Activated CD4-positive, alpha-beta T cell treated with anti-CD3 and anti-CD28 coated beads for 48 hours (primary cell): Measurements from ENCODE around the gene SAMD11.
"Not testable (repeated sequence)": the region's sequence is repeated elsewhere in the genome, so short reads cannot be mapped to it uniquely, and the experiment has no call there.

Source experiments
- DNase-seq: peaks from one replicate; pipeline ENCODE4 v3.0.0-alpha.2; 2020

Gene SAMD11

DNA sequence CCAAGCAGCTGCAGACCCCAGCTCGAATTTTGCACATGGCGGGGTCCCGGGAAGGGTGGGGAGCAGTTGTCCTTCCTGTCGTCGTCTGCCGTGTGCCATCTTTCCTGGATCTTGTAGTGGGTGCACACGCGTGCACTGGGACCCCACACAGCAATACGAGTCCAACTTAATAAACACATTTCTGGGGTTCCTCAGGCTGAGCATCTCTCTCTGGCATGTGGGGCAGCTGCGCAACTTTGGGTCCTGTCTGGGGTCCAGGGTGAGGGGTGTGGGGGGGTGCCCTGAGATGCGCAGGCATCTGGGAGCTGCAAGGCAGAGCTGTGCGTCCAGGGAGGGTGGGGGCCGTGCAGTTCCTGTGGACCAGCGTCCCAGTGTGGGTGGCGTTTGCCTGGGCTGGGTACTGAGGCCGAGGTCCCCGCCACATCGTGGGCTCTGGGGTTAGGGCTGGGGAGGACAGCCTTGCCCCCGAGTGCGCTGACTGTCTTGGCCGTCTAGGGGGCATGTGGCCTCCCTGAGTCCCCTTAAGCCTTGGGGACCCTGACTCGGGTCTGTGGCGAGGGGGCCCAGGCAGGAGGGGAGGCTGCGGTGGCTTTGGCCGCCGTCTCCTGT is 41.9 kb downstream of the SAMD11 start:
- DNase-seq: no peak

DNA sequence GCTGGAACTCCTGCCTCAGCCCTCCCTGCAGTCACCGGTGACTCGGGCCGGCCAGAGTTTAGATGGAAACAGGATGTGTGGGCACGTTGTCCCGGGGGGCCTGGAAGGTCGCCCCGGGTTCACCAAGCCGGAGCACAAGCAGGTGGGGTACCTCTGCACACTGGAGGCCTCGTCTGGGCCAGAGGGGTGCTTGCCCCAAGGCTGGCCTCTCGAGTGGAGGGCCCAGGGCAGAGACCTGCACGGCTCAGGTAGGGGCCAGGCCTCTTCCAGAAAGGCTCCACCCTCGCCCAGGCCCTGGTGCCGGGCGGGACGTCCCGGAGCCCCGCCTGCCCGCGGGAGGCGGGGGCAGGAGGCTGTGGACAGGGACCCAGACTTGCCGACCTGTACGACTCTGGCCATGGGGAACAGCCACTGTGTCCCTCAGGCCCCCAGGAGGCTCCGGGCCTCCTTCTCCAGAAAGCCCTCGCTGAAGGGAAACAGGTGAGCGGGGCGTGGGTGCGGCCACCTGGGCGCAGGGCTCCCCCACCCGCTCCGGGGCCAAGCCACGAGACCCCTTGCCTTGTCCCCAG is 42.5 kb downstream of the SAMD11 start, which contains the start of gene PLEKHN1:
TSS of gene PLEKHN1 (plus strand) at position 348 of the 569 bp plus-strand sequence. CDS start at position 398, 50 bp downstream.
- DNase-seq: peak; percentile 48

DNA sequence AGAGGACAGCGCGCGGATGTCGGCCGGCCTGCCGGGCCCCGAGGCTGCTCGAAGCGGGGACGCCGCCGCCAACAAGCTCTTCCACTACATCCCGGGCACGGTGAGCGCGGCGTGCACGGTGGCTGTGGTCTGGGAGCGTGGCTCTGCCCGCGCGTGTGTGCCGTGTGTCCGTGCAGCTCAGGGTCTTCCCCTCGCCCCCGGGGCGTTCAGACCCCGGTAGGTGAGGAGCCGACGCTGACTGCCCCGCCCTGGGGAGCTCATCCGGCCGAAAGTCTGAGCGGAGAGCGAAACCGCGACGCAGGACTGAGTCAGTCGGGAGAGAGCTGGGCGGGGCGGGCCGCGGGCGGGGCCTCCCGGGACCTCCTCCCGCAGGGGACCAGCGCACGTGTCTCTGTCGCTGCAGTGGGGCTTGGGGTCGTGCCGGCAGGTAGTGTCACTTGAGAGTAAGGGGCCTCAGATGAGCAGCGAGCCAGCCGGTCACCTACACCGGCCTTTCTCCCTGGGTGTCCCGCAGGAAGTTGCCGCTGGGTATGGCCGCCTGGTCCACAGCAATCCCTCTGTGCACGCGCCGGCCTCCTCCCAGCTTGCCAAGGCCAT is 43.1 kb downstream of the SAMD11 start:
- DNase-seq: peak; percentile 89

- DNase-seq: no peak
These were observed 44.0 kb downstream of the SAMD11 start for GRCh38 chr1:967466-968343.

DNA sequence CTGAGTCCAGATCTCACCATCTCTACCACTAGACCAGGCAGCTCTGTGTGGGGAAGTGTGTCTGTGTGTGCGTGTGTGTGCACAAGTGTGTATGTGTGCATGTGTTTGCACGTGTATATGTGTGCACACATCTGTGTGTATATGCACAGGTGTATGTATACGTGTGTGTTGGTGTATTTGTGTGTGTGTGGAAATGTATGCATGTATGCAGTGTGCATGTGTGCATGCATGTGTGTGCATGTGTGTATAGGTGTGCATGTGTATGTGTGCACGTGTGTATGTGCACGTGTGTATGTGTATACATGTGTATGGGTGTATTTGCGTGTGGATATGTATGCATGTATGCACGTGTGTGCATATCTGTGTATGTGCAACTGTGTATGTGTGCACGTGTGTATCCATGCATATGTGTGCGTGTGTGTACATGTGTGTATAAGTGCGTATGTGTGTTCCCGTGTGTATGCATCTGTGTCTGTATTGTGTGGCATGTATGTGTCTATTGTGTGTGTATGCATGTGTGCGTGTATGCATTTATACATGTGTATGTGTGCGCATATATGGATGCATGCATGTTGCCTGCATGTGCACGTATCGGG is 45.6 kb downstream of the SAMD11 start:
- no peak for DNase-seq

DNA sequence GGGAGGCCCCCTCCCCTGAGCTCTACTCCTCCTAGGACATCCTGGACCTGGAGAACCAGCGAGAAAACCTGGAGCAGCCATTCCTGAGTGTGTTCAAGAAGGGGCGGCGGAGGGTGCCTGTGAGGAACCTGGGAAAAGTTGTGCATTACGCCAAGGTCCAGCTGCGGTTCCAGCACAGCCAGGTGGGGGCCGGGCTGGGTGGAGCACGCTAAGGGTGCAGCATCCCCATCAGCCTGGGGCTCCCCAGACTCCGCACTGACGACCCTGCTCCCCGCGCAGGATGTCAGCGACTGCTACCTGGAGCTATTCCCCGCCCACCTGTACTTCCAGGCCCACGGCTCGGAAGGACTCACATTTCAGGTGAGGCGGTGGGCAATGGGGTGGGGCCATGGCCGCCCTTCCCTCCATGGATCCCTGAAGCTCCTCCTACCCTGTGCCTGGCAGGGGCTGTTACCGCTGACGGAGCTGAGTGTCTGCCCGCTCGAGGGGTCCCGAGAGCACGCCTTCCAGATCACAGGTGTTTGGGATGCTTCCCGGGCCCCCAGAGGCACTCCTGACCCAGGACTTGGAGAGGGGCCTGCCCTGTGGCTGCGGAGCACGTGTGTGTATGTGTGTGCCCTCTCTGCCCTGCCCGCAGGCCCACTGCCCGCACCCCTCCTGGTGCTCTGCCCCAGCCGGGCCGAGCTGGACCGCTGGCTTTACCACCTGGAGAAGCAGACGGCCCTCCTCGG is 46.7 kb downstream of the SAMD11 start:
- no peak for DNase-seq

- no peak for DNase-seq
These were observed 47.4 kb downstream of the SAMD11 start for GRCh38 chr1:970973-971730.

DNA sequence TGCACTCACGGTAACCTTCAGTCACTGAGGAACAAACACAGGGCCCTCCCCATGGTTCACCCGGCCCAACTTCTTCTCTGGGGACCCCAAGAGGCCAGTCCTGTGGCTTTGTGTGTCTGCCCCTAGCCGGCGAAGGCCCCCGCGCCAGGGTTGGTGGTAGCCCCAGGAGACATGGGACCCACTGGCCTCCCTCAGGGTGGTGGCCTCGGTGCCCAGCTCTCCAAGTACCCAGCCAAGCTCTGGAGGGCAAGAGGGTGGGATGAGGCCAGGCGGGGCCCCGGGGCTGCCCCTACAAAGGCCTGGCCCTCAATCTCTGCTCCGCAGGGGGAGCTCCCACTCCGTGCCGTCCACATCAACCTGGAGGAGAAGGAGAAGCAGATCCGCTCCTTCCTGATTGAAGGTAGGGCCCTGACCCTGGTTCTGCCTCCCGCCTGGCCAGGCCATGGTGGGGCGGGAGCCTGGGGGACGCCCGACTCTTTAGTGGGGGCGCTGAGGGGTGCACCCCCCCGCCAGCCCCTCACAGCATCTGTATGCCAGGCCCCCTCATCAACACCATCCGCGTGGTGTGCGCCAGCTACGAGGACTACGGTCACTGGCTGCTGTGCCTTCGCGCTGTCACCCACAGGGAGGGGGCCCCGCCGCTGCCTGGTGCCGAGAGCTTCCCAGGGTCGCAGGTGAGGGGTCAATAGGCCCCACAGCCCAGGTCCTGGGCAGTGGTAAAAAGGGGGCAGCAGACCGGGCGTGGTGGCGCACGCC is 48.2 kb downstream of the SAMD11 start:
- no peak for DNase-seq

DNA sequence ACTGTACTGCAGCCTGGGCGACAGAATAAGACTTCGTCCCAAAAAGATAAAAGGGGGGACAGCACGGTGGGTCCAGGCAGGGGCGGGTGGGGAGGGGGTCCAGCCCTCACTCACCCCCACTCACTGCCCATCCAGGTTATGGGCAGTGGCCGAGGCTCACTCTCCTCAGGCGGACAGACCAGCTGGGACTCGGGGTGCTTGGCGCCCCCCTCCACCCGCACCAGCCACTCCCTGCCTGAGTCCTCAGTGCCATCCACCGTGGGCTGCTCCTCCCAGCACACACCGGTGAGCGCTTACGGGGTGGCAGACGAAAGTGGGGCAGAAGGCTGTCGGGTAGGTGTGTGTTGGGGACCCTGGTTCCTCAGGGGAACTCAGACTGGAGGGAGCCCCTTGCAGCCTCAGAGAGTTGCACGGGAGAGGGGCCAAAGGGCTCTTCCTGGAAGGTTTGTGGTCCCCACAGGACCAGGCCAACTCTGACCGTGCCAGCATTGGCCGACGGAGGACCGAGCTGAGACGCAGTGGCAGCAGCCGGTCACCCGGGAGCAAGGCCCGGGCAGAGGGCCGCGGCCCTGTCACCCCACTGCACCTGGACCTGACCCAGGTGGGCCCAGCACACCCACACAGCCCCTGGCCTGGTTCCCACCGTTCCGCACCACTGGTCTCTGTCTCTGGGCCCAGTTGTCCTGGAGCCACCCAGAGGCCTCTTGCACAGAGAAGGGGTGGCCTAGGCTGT is 49.2 kb downstream of the SAMD11 start:
- DNase-seq: no peak

- no peak for DNase-seq
These were observed 50.0 kb downstream of the SAMD11 start for GRCh38 chr1:973459-974292.

- no peak for DNase-seq
These were observed 50.5 kb downstream of the SAMD11 start for GRCh38 chr1:974293-974640.

DNA sequence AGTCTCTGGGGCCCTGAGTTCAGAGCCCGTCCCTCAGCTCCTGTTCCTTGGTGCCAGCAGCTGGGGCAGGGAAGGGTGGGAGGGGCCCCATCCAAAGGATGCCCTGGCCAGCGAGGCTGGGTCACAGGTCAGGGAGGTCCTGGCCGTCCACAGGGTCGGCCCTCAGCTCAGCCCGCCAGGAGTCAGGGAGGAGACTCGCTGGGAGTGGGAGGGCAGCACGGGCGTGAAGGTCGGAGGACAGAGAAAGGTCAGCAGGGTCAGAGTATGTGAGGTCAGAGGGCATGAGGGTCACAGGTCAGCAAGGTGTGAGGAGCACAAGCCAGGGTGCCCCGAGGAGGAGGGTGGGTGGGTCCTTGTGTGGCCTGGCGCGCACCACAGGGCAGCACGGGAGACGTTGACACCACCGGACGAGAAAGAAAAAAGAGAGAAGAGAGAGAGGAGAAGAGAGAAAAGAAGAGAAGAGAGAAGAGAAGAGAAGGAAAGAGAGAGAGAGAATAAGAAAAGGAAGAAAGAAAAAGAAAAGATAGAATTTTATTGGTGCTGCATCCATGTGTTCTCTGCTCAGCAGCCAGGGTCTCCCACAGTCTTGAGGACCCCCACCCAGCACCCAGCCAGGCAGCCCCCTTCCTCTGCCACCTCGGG is 51.1 kb downstream of the SAMD11 start:
- DNase-seq: no peak

- no peak for DNase-seq
These were observed 51.6 kb downstream of the SAMD11 start for GRCh38 chr1:975365-975764.

DNA sequence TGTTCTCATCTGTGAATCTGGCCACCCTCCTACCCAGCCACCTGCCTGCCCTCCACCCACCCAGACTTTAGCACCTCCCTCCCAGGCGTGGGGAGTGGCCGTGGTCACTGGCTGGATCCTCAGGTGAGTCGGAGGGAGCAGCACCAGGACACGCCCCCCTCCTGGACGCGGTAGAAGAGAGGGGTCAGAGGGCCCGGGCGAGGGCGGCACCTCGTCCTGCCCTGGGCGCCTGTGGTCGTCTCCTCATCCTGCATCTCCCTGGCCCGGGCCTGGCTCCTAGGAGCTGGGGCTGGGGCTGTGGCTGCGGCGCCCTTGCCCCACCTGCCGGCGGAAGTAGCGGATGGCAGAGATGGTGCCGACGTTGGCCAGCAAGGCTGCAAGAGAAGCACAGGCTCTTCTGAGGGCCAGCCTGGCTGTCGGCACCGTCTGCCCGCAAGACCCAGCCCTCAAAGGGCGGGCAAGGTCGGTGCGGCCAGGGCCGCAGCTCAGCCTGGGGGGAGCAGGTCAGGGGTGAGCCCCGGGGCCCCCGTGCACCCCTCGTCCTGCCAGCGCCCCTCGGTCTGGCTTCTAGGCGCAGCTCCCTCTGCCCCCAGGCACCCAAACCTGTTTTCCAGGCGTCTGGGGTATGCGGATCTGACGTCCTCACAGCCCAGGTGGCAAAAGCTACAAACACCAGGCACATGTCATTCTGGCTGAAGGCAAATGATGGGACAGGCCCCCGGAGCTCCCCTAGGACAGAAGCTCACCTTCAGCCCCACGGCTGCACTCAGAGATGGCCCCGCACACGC is 52.4 kb downstream of the SAMD11 start:
- peak; percentile 77 for DNase-seq

- not testable (repeated sequence) for DNase-seq
These were observed 53.1 kb downstream of the SAMD11 start for GRCh38 chr1:976791-977190.

- DNase-seq: no peak
These were observed 54.5 kb downstream of the SAMD11 start for GRCh38 chr1:978069-978834.
